ENCODE results near the gene LMNA.

The LMNA gene

GRCh38 chr1:156144742-156145141 lies 30.2 kb downstream of the LMNA start:
- no peak for DNase-seq

GRCh38 chr1:156145650-156146019 lies 31.1 kb downstream of the LMNA start:
- no peak for DNase-seq

GRCh38 chr1:156146020-156146768 lies 31.7 kb downstream of the LMNA start:
- DNase-seq = peak; percentile 85

GRCh38 chr1:156146769-156147405 lies 32.4 kb downstream of the LMNA start:
- DNase-seq = peak; percentile 36

GRCh38 chr1:156148216-156148615 lies 33.7 kb downstream of the LMNA start:
- DNase-seq = no peak

- peak; percentile 58 for DNase-seq
These were observed 35.1 kb downstream of the LMNA start for GRCh38 chr1:156149374-156150332.

- no peak for DNase-seq
These were observed 36.0 kb downstream of the LMNA start for GRCh38 chr1:156150333-156151011.

- DNase-seq = no peak
These were observed 36.7 kb downstream of the LMNA start for GRCh38 chr1:156151093-156151688.

- no peak for DNase-seq
These were observed 38.1 kb downstream of the LMNA start for GRCh38 chr1:156152628-156153027.

- DNase-seq = peak; percentile 50
These were observed 38.9 kb downstream of the LMNA start, which contains the start of gene SEMA4A for GRCh38 chr1:156153362-156153761. Gene SEMA4A, plus strand, starts transcription at chr1:156153585. Its CDS starts 994 bp downstream, at chr1:156154579.

GRCh38 chr1:156154317-156154749 lies 39.8 kb downstream of the LMNA start:
- DNase-seq = no peak

- no peak for DNase-seq
These were observed 41.4 kb downstream of the LMNA start for GRCh38 chr1:156155756-156156510.

GRCh38 chr1:156157506-156157905 lies 43.0 kb downstream of the LMNA start:
- DNase-seq = no peak

GRCh38 chr1:156157966-156158365 lies 43.5 kb downstream of the LMNA start:
- DNase-seq = no peak

GRCh38 chr1:156160000-156160742 lies 45.7 kb downstream of the LMNA start:
- no peak for DNase-seq

- DNase-seq = peak; percentile 94
These were observed 46.2 kb downstream of the LMNA start for GRCh38 chr1:156160743-156161171.

GRCh38 chr1:156162430-156163037 lies 48.0 kb downstream of the LMNA start:
- DNase-seq = no peak

- no peak for DNase-seq
These were observed 49.2 kb downstream of the LMNA start for GRCh38 chr1:156163712-156164111.

GRCh38 chr1:156164125-156164831 lies 49.8 kb downstream of the LMNA start:
- no peak for DNase-seq

Measured in eye (tissue), 1 donor.